Measurements from ENCODE around the gene ACOXL.

The ACOXL gene

DNA sequence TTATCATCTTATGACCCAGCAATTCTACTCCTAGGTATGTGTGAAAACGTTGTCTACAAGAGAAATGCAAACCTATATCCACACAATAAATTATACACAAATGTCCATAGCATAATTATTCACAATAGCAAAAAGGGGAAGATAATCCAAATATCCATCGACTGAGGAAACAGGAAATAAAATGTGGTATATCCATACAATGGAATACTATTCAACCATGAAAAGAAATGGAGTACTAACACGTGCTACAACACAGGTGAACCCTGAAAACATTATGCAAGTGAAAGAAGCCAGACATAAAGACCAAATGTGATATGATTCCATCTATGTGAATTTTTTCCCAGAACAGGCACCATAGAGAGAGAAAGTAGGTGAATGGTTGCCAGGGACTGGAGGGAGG, 72.1 kb downstream of the ACOXL start:
- POLR2A ChIA-PET: no interaction called here
- H3K4me3 ChIP-seq (ENCODE audit: low read depth, low read length): no peak overlapping the region
- no peak for TF ChIP-seq CTCF (IDR thresholded peaks at IDR 0.05; ENCODE audit: insufficient read depth, low read length, missing control alignments)
- CTCF ChIA-PET: no interaction called here
- DNase-seq (ENCODE audit: low read depth, low spot score): no peak

DNA sequence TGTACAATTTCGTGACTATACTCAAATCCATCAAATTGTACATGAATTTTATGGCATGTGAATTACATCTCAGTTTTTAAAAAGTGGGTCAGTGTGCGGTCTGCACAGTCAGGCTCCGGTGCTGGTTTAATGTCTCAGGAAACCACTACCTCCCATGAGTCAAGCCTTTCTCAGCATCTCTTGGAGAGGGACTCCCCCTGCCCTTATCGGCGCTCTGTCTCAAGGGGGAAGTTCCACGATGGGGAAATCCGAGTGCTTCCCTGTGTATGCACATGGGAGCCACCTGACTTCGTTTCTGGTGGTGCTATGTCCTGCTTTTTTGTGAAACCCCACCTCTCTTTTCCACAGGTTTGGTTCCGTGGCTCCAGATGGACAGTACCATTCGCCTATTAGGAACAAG, 72.5 kb downstream of the ACOXL start:
- TF ChIP-seq CTCF (IDR thresholded peaks at IDR 0.05; ENCODE audit: insufficient read depth, low read length, missing control alignments): no peak
- no peak for DNase-seq (ENCODE audit: low read depth, low spot score)
- ChIA-PET POLR2A (no interaction called here), CTCF (no interaction called here)
- no peak overlapping the region for H3K4me3 ChIP-seq (ENCODE audit: low read depth, low read length)

- CTCF ChIA-PET: no interaction called here
- no peak overlapping the region for H3K4me3 ChIP-seq (ENCODE audit: low read depth, low read length)
- TF ChIP-seq CTCF (IDR thresholded peaks at IDR 0.05; ENCODE audit: insufficient read depth, low read length, missing control alignments): no peak
- no peak for DNase-seq (ENCODE audit: low read depth, low spot score)
- POLR2A ChIA-PET: no interaction called here
These were observed 73.6 kb downstream of the ACOXL start for GRCh38 chr2:110805894-110806452.

- DNase-seq (ENCODE audit: low read depth, low spot score): no peak
- H3K4me3 ChIP-seq (ENCODE audit: low read depth, low read length): no peak overlapping the region
- ChIA-PET POLR2A (no interaction called here), CTCF (no interaction called here)
- no peak for TF ChIP-seq CTCF (IDR thresholded peaks at IDR 0.05; ENCODE audit: insufficient read depth, low read length, missing control alignments)
These were observed 75.1 kb downstream of the ACOXL start for GRCh38 chr2:110807522-110807921.

DNA sequence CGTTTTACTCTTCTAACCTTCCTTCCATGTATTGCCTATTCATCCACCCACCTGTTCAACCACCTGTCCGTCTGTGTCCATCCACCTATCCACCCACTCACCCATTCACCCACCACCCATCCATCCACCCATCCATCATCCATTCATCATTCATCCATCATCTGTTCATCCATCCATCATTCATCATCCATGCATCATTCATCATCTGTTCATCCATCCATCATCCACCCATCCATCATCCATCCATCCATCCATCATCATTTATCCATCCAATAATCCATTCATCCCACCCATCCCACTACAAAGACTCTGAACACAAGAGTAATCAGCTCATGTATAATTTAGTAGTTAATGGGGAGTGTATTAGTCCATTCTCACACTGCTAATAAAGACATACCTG, 78.0 kb downstream of the ACOXL start:
- no peak for TF ChIP-seq CTCF (IDR thresholded peaks at IDR 0.05; ENCODE audit: insufficient read depth, low read length, missing control alignments)
- CTCF ChIA-PET: no interaction called here
- no peak overlapping the region for H3K4me3 ChIP-seq (ENCODE audit: low read depth, low read length)
- POLR2A ChIA-PET: no interaction called here
- DNase-seq (ENCODE audit: low read depth, low spot score): no peak

DNA sequence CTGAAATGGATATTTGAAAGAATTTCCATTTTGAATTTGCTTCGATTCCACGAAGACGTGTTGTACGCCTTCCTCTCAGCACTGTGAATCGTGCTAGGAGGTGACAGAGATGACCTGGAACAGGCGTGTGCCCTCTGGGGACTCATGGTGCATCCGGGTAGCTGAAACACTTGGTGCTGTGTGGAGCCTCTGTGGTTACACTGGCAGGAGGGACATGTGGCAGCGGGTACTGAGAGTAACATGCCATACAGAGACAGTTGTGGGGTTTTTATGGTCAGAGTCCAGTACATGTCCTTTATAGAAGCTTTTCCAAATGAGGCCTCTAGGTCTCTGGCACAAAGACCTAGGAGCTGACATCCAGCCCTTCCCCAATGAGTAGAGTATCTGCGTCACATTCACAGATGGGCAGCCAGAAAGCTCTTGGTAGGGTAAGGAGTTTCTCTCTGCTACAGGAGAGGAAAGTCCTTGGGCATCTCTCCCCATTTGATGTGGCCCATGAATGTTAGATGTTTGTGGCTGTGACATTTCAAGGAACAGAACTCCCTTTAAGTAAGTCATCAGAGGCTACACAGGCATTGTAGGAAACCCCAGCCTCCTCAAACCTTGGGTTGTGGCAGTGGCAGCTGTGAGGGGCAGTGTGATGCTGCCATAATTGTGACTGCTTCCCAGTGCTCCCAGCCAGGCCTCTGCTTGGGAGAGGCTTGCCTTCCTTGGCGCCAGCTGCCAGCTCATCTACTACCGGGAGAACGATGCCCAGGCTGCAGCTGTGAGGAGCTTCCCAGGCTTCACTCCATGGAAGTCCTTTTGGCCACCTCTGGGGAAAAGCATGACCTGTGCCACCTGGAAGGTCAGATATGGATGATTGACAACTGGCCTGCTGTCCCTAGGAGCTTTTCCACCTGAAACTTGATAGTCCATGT, 80.6 kb downstream of the ACOXL start:
- no peak for DNase-seq (ENCODE audit: low read depth, low spot score)
- ChIA-PET CTCF (interaction anchor here (0.7 to 3.7 kb wide), 16 partner anchors 9 to 906 kb away, joined by 3 to 46 read pairs (median 4); no protein-coding TSS in a partner anchor), POLR2A (no interaction called here)
- no peak for TF ChIP-seq CTCF (IDR thresholded peaks at IDR 0.05; ENCODE audit: insufficient read depth, low read length, missing control alignments)
- H3K4me3 ChIP-seq (ENCODE audit: low read depth, low read length): no peak overlapping the region

Data from AG04449 (cell line).